ENCODE results near the gene STOML3. TPM values are rescaled to one million over a fixed set of nuclear protein-coding genes. Genes with fewer than 3 reads are reported as not detected.
A peak's percentile ranks its signal among the peaks of the same experiment; 100 is the strongest.

STOML3 gene, protein sequence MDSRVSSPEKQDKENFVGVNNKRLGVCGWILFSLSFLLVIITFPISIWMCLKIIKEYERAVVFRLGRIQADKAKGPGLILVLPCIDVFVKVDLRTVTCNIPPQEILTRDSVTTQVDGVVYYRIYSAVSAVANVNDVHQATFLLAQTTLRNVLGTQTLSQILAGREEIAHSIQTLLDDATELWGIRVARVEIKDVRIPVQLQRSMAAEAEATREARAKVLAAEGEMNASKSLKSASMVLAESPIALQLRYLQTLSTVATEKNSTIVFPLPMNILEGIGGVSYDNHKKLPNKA
- not detected for total RNA-seq

DNA sequence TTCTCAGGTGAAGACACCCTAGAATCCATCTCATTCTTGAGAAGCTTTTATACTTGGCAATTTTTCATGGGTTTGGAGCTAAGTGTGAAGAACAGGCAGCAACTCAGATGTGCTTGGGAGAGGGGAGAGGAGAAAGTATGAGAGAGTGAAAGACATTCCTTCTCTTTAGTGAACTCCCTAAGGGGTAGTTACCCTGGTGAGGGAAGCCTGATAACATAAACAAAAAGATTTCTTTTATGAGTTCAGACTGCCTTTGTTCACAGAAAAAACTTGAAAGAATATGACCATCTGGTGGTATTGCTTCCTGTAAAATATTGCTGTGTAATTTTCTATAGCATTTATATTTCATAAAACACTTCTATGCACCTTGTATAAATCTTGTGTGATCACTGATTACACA lies at the start of gene STOML3:
Gene STOML3 (minus strand): TSS at position 139 of the 400 bp plus-strand sequence. CDS start 110 bp downstream, at position 29.
- TF ChIP-seq POLR2A (IDR thresholded peaks at IDR 0.05) (no peak), POLR2AphosphoS5 (IDR thresholded peaks at IDR 0.05; ENCODE audit: insufficient read depth in 1 of 2, low read depth in 1 of 2) (no peak)
- TF ChIP-seq, protein P1, sequence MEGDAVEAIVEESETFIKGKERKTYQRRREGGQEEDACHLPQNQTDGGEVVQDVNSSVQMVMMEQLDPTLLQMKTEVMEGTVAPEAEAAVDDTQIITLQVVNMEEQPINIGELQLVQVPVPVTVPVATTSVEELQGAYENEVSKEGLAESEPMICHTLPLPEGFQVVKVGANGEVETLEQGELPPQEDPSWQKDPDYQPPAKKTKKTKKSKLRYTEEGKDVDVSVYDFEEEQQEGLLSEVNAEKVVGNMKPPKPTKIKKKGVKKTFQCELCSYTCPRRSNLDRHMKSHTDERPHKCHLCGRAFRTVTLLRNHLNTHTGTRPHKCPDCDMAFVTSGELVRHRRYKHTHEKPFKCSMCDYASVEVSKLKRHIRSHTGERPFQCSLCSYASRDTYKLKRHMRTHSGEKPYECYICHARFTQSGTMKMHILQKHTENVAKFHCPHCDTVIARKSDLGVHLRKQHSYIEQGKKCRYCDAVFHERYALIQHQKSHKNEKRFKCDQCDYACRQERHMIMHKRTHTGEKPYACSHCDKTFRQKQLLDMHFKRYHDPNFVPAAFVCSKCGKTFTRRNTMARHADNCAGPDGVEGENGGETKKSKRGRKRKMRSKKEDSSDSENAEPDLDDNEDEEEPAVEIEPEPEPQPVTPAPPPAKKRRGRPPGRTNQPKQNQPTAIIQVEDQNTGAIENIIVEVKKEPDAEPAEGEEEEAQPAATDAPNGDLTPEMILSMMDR (IDR thresholded peaks at IDR 0.05): no peak
- Histone ChIP-seq H3K27me3 (no peaks in the 10 kb centered on the region), H3K4me1 (no peaks in the 10 kb centered on the region), H3K4me3 (no peak within 1 kb of the TSS), H3K9me3 (no peaks in the 10 kb centered on the region), H3K36me3 (no peaks in the 10 kb centered on the region), H3K27ac (no peak within 1 kb of the TSS)
- no peak for DNase-seq (ENCODE audit: extremely low spot score in 2 of 2)
- intact Hi-C loops (cut with DNase I): no loop called here

DNA sequence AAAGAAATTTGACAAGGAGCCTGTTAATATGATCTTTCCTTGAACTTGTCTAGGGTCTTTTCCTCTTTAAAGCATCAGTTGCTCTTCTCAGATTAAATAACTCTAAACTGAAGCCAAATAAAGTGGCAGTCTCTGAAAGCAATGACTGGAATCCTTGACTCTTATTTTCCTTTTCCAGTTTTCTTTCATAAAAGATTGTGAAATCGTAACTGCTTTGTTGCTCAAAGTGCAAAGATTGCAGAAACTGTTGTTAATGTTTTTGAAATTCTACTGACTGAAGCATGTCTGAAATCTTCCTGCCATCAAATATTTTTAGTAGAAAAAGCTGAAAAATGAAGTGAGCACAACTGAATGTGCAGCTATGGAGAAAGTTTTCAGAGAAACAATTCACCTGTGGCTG lies 49.6 kb upstream of the STOML3 start:
- no peaks in the 10 kb centered on the region for H3K9me3 ChIP-seq
- no peaks in the 10 kb centered on the region for H3K36me3 ChIP-seq
- no peak for TF ChIP-seq POLR2AphosphoS5 (IDR thresholded peaks at IDR 0.05; ENCODE audit: insufficient read depth in 1 of 2, low read depth in 1 of 2)
- no peak for TF ChIP-seq POLR2A (IDR thresholded peaks at IDR 0.05)
- TF ChIP-seq, protein P1 (IDR thresholded peaks at IDR 0.05): no peak
- no peaks in the 10 kb centered on the region for H3K27me3 ChIP-seq
- no peak for DNase-seq (ENCODE audit: extremely low spot score in 2 of 2)
- no peak overlapping the region for H3K27ac ChIP-seq
- no peak overlapping the region for H3K4me3 ChIP-seq
- peaks cover 42% of the 10 kb centered on the region for H3K4me1 ChIP-seq
- intact Hi-C loops (cut with DNase I): no loop called here

DNA sequence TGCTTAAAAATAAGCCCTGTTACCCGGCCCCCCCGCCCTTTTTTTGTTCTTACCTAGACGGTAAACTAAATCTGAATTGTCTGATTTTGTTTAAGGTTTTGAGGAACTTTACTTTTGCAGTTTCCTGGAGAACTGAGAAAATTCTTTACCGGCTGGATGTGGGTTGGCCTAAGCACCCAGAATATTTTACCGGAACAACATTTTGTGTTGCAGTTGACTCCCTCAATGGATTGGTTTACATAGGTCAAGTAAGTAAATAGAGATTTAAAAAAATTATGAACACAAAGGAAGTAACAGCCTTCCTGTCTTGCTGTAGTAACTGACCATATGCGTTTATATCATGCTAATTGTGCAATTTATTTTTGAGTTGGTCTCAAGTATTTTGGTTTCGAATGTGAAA lies 48.4 kb upstream of the STOML3 start:
- peaks cover 51% of the 10 kb centered on the region for H3K4me1 ChIP-seq
- H3K36me3 ChIP-seq: no peaks in the 10 kb centered on the region
- no peaks in the 10 kb centered on the region for H3K27me3 ChIP-seq
- intact Hi-C loops (cut with DNase I): no loop called here
- H3K27ac ChIP-seq: no peak overlapping the region
- no peak for DNase-seq (ENCODE audit: extremely low spot score in 2 of 2)
- no peaks in the 10 kb centered on the region for H3K9me3 ChIP-seq
- H3K4me3 ChIP-seq: peak overlapping the region; percentile 72 to 74
- no peak for TF ChIP-seq POLR2A (IDR thresholded peaks at IDR 0.05)
- TF ChIP-seq POLR2AphosphoS5 (IDR thresholded peaks at IDR 0.05; ENCODE audit: insufficient read depth in 1 of 2, low read depth in 1 of 2): no peak
- TF ChIP-seq, protein P1 (IDR thresholded peaks at IDR 0.05): no peak

DNA sequence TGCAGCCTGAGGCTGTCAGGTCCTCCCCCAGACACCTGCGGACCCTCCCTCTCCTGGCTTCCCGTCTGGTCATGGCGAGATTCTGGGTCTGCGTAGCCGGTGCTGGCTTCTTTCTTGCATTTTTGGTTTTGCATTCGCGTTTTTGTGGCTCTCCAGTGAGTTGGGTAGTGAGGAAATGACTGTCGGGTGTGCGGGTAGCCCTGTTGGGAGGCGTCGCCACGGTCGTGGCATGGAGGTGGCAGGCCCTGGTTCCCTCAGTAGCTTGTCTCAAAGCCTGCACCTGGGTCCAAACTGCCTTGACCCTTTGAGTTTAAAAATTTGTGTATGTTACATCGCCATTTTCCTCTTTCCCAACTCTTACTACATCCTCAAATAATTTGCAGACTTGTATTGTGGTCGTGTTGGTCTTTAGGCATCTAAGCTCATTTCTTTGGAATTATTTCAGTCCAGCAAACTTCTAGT lies 48.0 kb upstream of the STOML3 start:
- Histone ChIP-seq H3K4me1 (peaks cover 51% of the 10 kb centered on the region), H3K27me3 (no peaks in the 10 kb centered on the region), H3K9me3 (no peaks in the 10 kb centered on the region), H3K36me3 (no peaks in the 10 kb centered on the region), H3K4me3 (peak overlapping the region; percentile 72 to 74), H3K27ac (peak overlapping the region; percentile 73)
- intact Hi-C loops (cut with DNase I): no loop called here
- TF ChIP-seq POLR2A (IDR thresholded peaks at IDR 0.05) (no peak), POLR2AphosphoS5 (IDR thresholded peaks at IDR 0.05; ENCODE audit: insufficient read depth in 1 of 2, low read depth in 1 of 2) (no peak)
- TF ChIP-seq, protein P1 (IDR thresholded peaks at IDR 0.05): no peak
- DNase-seq (ENCODE audit: extremely low spot score in 2 of 2): no peak

DNA sequence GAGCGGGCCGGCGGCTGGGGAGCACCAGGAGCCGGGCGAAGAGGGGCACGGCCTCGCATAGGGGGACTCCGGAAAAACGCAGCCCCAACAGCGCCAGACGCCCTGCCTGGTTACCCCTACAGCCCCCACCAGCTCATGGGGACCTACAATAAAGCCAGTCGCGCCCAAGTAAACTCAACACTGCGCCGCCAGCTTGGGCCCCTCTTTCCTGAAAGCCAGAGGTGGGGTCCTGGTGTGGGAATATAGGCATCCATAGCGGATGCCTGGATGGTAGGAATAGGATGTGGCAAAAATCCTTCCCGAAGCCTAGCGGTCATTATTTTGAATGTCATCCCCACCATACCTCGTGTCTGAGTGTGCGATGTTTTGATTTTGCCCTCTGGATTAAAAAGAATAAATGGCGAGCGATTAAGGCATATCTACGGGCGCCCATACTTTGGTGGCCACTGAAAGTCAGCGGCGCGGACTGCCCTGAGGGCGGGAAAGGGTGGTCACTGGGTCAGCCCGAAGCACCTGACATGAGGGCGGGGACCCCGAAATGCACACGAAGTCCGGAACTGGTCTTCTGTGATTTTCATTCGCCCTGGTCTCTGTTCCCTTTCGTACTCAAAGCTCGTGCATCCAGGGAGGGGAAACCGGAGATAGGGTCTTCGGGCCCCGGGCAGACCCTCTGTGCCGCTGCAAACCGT lies 47.4 kb upstream of the STOML3 start, which contains the start of the genes NHLRC3 and PROSER1:
Gene NHLRC3 (plus strand): TSS at position 577 of the 689 bp plus-strand sequence. CDS start 184 bp downstream, outside the sequence.
Gene PROSER1 (minus strand): TSS at position 210 of the 689 bp plus-strand sequence. CDS start 847 bp downstream, outside the sequence.
- H3K4me1 ChIP-seq: peaks cover 51% of the 10 kb centered on the region
- intact Hi-C loops (cut with DNase I): no loop called here

More for the DNA sequence above, 47.4 kb upstream of the STOML3 start, which contains the start of the genes NHLRC3 and PROSER1:
- H3K36me3 ChIP-seq: no peaks in the 10 kb centered on the region
- no peaks in the 10 kb centered on the region for H3K27me3 ChIP-seq
- peak in 1 of 2 donors; percentile 95 for DNase-seq (ENCODE audit: extremely low spot score in 2 of 2)
- TF ChIP-seq POLR2AphosphoS5 (IDR thresholded peaks at IDR 0.05; ENCODE audit: insufficient read depth in 1 of 2, low read depth in 1 of 2): peak in 1 of 2 donors; percentile 76
- TF ChIP-seq, protein P1 (IDR thresholded peaks at IDR 0.05): no peak
- no peak for TF ChIP-seq POLR2A (IDR thresholded peaks at IDR 0.05)
- no peaks in the 10 kb centered on the region for H3K9me3 ChIP-seq
- peak within 1 kb of the TSS; percentile 72 to 74 for H3K4me3 ChIP-seq
- H3K27ac ChIP-seq: peak within 1 kb of the TSS; percentile 73
